ENCODE measurements around the gene SMC3. TPM values are rescaled to one million over a fixed set of nuclear protein-coding genes. Genes with fewer than 3 reads are reported as not detected.

The SMC3 gene
- total RNA-seq, 3 donors from 2014 or later = 26.6 to 37.8 (median 37.0) TPM

DNA sequence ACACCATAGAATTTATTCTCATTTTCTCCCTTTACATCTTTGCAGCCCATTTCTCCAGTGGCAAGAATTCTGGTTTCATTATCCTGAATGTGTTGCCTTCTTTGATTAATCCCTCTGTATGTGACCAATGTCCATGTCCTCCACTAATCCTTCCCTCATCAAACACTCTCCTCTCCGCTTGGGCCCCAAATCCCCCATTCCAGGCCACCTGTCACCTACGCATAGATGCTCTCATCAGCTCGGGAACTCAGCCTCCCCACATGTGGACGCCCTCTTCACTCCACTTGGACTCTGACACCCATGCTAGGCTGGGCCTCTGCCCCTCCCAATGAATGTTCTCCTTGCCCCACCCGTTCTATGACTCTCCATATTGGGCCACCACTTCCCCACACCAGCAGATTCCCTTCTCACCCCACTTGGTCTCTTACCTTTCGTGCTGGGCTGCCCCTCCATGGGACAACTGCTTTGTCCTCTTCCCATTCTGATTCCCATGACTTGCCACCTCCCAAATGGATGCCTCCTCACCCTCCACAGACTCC is 57.9 kb downstream of the SMC3 start:
- TF ChIP-seq POLR2AphosphoS5 (IDR thresholded peaks at IDR 0.05) = no peak
- intact Hi-C loops (cut with DNase I; ENCODE audit: low total_unique reads) = no loop called here
- DNase-seq (ENCODE audit: low spot score in 2 of 2) = no peak
- no peaks in the 10 kb centered on the region for H3K4me1 ChIP-seq
- H3K9me3 ChIP-seq = no peaks in the 10 kb centered on the region
- no peaks in the 10 kb centered on the region for H3K27me3 ChIP-seq
- no peak overlapping the region for H3K4me3 ChIP-seq
- H3K27ac ChIP-seq = no peak overlapping the region
- no peaks in the 10 kb centered on the region for H3K36me3 ChIP-seq

DNA sequence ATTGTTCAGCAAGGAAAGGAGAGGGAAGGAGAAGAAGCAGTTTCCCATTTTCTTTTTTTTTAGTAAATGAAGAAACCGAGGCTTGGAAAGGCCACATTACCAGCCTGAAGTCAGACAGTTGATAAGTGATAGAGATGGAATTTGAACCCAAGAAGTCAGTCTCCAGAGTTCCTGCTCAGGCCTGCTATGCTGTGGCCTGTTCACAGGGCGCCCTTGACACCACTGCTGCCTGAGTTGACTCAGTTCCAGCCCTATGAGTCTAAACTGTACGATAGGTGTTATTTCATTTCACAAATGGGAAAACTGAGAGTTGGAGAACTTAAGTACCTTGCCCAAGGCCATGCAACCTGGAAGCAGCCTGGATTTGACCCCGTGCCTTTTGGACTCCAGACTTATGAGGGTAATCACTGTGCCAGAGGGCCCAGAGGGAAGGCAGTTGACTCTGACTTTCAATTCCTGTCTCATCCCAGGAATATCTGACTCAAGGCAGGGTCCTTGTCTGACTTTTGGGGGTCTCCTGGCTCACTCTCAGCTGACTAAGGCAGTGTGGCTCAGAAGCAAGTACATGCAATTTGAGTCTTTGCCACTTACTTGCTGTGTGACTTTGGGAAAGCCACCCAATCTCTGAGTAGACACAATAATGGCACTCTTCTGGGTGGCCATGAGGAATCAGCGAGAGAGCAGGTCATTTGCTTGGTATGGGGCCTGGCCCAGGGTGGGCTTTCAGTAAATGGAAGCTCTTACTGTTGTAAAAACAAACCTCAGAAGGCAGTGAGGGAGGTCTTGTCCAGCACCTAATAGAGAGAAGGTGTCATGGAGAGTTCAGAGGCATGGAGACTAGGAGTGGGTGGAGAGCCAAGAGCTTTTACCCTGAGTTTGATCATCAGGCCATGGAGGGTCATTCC is 58.7 kb downstream of the SMC3 start:
- DNase-seq (ENCODE audit: low spot score in 2 of 2) = no peak
- intact Hi-C loops (cut with DNase I; ENCODE audit: low total_unique reads) = no loop called here
- no peak overlapping the region for H3K4me3 ChIP-seq
- TF ChIP-seq POLR2A (IDR thresholded peaks at IDR 0.05) = no peak
- H3K9me3 ChIP-seq = no peaks in the 10 kb centered on the region
- H3K27me3 ChIP-seq = no peaks in the 10 kb centered on the region
- no peaks in the 10 kb centered on the region for H3K4me1 ChIP-seq
- no peaks in the 10 kb centered on the region for H3K36me3 ChIP-seq
- no peak overlapping the region for H3K27ac ChIP-seq

DNA sequence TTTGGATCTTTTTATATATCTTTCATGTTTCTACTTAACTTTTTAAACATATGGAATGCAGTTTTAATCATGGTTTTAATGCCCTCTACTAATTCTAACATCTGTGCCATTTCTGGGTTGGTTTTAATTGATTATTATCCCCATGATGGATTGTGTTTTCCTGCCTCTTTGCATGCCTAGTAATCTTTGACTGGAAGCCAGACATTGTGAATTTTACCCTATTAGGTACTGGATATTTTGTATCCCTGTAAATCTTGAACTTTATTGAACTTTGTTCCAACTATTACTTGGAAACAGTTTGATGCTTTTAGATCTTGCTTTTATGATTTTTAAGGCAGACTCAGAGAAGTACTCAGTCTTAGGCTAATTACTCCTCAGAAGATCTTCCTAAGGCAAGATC is 60.7 kb downstream of the SMC3 start:
- TF ChIP-seq POLR2AphosphoS5 (IDR thresholded peaks at IDR 0.05) = no peak
- no peak for TF ChIP-seq POLR2A (IDR thresholded peaks at IDR 0.05)
- TF ChIP-seq, protein P1, sequence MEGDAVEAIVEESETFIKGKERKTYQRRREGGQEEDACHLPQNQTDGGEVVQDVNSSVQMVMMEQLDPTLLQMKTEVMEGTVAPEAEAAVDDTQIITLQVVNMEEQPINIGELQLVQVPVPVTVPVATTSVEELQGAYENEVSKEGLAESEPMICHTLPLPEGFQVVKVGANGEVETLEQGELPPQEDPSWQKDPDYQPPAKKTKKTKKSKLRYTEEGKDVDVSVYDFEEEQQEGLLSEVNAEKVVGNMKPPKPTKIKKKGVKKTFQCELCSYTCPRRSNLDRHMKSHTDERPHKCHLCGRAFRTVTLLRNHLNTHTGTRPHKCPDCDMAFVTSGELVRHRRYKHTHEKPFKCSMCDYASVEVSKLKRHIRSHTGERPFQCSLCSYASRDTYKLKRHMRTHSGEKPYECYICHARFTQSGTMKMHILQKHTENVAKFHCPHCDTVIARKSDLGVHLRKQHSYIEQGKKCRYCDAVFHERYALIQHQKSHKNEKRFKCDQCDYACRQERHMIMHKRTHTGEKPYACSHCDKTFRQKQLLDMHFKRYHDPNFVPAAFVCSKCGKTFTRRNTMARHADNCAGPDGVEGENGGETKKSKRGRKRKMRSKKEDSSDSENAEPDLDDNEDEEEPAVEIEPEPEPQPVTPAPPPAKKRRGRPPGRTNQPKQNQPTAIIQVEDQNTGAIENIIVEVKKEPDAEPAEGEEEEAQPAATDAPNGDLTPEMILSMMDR (IDR thresholded peaks at IDR 0.05) = no peak
- H3K9me3 ChIP-seq = no peaks in the 10 kb centered on the region
- no peaks in the 10 kb centered on the region for H3K4me1 ChIP-seq
- intact Hi-C loops (cut with DNase I; ENCODE audit: low total_unique reads) = no loop called here
- no peak overlapping the region for H3K27ac ChIP-seq
- no peaks in the 10 kb centered on the region for H3K36me3 ChIP-seq
- no peak for DNase-seq (ENCODE audit: low spot score in 2 of 2)
- no peak overlapping the region for H3K4me3 ChIP-seq
- H3K27me3 ChIP-seq = no peaks in the 10 kb centered on the region

DNA sequence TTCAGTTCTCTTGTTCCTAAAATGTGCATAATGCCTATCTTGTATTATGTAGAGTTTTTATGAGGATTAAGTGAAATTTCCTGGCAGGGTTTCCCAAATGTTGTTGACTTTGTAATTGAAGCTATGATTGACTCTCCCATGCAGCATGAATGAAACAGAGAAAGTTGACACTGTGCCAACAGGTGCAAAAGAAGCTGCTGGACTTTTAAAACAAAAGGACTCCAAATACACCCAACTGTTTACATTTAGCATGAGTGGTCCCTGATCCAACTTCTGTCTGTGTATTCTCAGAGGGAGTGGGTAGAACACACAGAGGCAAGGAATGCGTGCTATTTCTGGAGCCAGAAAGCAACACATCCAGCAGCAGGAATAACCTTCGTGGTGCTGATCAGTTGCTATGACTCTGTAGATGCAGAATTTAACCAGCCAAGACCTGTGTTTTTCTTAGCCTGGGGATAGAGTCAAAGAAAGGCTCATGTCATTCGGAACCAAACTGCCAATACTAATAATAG is 62.2 kb downstream of the SMC3 start:
- no peaks in the 10 kb centered on the region for H3K9me3 ChIP-seq
- no peaks in the 10 kb centered on the region for H3K27me3 ChIP-seq
- intact Hi-C loops (cut with DNase I; ENCODE audit: low total_unique reads) = no loop called here
- H3K36me3 ChIP-seq = no peaks in the 10 kb centered on the region
- H3K4me1 ChIP-seq = no peaks in the 10 kb centered on the region
- H3K27ac ChIP-seq = no peak overlapping the region
- no peak overlapping the region for H3K4me3 ChIP-seq
- DNase-seq (ENCODE audit: low spot score in 2 of 2) = peak in 1 of 2 donors; percentile 53
- TF ChIP-seq POLR2A (IDR thresholded peaks at IDR 0.05) (no peak), POLR2AphosphoS5 (IDR thresholded peaks at IDR 0.05) (no peak)
- TF ChIP-seq, protein P1 (IDR thresholded peaks at IDR 0.05) = no peak

DNA sequence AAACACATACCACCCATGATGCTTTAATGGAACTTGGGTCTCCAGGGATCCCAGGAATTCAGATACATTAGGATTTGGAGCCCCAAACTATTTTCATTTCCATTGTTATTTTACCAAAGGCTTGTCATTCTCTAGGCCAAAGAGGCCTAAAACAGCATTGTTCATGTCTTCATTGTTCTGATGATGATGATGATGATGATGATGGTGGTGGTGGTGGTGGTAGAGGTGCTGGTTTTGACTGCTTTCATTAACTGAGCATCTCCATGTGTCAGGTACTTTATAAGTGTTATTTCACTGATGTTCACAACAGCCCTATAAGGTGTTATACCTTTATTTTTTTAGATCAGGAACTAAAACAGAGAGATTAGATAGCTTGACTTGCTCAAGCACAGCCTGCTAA is 64.4 kb downstream of the SMC3 start:
- H3K9me3 ChIP-seq = no peaks in the 10 kb centered on the region
- H3K4me1 ChIP-seq = peaks cover 0 to 6% of the 10 kb centered on the region in 2 donors
- H3K36me3 ChIP-seq = no peaks in the 10 kb centered on the region
- H3K4me3 ChIP-seq = no peak overlapping the region
- intact Hi-C loops (cut with DNase I; ENCODE audit: low total_unique reads) = no loop called here
- no peak overlapping the region for H3K27ac ChIP-seq
- TF ChIP-seq, protein P1 (IDR thresholded peaks at IDR 0.05) = no peak
- TF ChIP-seq POLR2AphosphoS5 (IDR thresholded peaks at IDR 0.05) = no peak
- no peak for TF ChIP-seq POLR2A (IDR thresholded peaks at IDR 0.05)
- DNase-seq (ENCODE audit: low spot score in 2 of 2) = no peak
- peaks cover 0 to 2% of the 10 kb centered on the region in 2 donors for H3K27me3 ChIP-seq

Measured in breast epithelium (tissue), 4 donors.